IMR-90 (cell line): Measurements from ENCODE around the gene GAPVD1. TPM values are rescaled to one million over a fixed set of nuclear protein-coding genes. Genes with fewer than 3 reads are reported as not detected.

Source experiments
- ATAC-seq: fragments of 200-7000 bp; cut with Tn5 transposase; 2 replicates; pipeline ENCODE4 v1.9.1; 2020; ENCODE audit warnings: low read depth, mild to moderate bottlenecking, moderate library complexity
- BruUV-seq: library from RNA; stranded (reverse); fragments of 400-500 nt; replicated peaks from 2 replicates; lab custom pipeline; 2021; lab: Mats Ljungman, UMichigan
- CTCF ChIA-PET: fragments of 300-600 bp; formaldehyde crosslinking; extraction: SDS; loops from one replicate; lab custom pipeline; 2021; ENCODE audit warnings: antibody characterized with exemption; lab: Yijun Ruan, JAX
- POLR2A ChIA-PET: fragments of 300-600 bp; sonication (Branson Sonifier 250); formaldehyde crosslinking; loops from one replicate; lab custom pipeline; 2022; ENCODE audit warnings: antibody characterized with exemption; ENCODE audit not compliant: unreplicated experiment; lab: Charles Lee
- DNase-seq: peaks from one replicate; pipeline ENCODE4 v3.0.0; 2013
- H2AFZ ChIP-seq: replicated peaks from 2 replicates; pipeline ENCODE3; 2013; ENCODE audit warnings: low read length, mild to moderate bottlenecking; ENCODE audit not compliant: poor library complexity
- H2AK5ac ChIP-seq: 2 replicates; pipeline ENCODE4 v1.6.1; 2013; ENCODE audit warnings: low read depth, low read length, inconsistent platforms
- H2AK9ac ChIP-seq: replicated peaks from 2 replicates; pipeline ENCODE3; 2013; ENCODE audit warnings: mild to moderate bottlenecking, low read depth, low read length, moderate library complexity; ENCODE audit not compliant: poor library complexity
- H2BK120ac ChIP-seq: 2 replicates; pipeline ENCODE4 v1.6.1; 2013; ENCODE audit warnings: low read depth, low read length, inconsistent platforms
- H2BK15ac ChIP-seq: 3 replicates; pipeline ENCODE4 v1.6.1; 2013; ENCODE audit warnings: low read depth, low read length, inconsistent platforms
- H2BK20ac ChIP-seq: 2 replicates; pipeline ENCODE4 v1.6.1; 2013; ENCODE audit warnings: low read depth, mild to moderate bottlenecking, inconsistent platforms, low read length, moderate library complexity
- H2BK5ac ChIP-seq: 2 replicates; pipeline ENCODE4 v1.6.1; 2013; ENCODE audit warnings: mild to moderate bottlenecking, low read depth, low read length, inconsistent platforms; ENCODE audit not compliant: poor library complexity, severe bottlenecking
- H3K14ac ChIP-seq: replicated peaks from 2 replicates; pipeline ENCODE4 v1.6.1; 2013; ENCODE audit warnings: low read depth, low read length, inconsistent platforms
- H3K18ac ChIP-seq: 2 replicates; pipeline ENCODE4 v1.6.1; 2013; ENCODE audit warnings: low read depth, low read length, control low read depth
- H3K23ac ChIP-seq: 2 replicates; pipeline ENCODE4 v1.6.1; 2013; ENCODE audit warnings: low read depth, low read length, inconsistent platforms
- H3K27ac ChIP-seq: 2 replicates; pipeline ENCODE4 v1.5.1; 2013; ENCODE audit warnings: mild to moderate bottlenecking, control low read depth, low read length; ENCODE audit not compliant: insufficient read depth
- H3K27me3 ChIP-seq: 2 replicates; pipeline ENCODE4 v1.6.1; 2013; ENCODE audit warnings: low read length; ENCODE audit not compliant: control insufficient read depth, insufficient read depth
- H3K36me3 ChIP-seq: 2 replicates; pipeline ENCODE4 v1.6.1; 2013; ENCODE audit warnings: low read length, mixed read lengths; ENCODE audit not compliant: control insufficient read depth, insufficient read depth
- H3K4ac ChIP-seq: 2 replicates; pipeline ENCODE4 v1.6.1; 2013; ENCODE audit warnings: low read depth, low read length, inconsistent platforms
- H3K4me1 ChIP-seq: 2 replicates; pipeline ENCODE4 v1.6.1; 2013; ENCODE audit warnings: low read length, mixed read lengths; ENCODE audit not compliant: control insufficient read depth, insufficient read depth
- H3K4me2 ChIP-seq: 2 replicates; pipeline ENCODE4 v1.6.1; 2013; ENCODE audit warnings: low read depth, mild to moderate bottlenecking, control low read depth, low read length, moderate library complexity
- H3K4me3 ChIP-seq: 2 replicates; pipeline ENCODE4 v1.5.1; 2013; ENCODE audit warnings: low read depth, mild to moderate bottlenecking, control low read depth, low read length, moderate library complexity; ENCODE audit not compliant: insufficient read depth
- H3K56ac ChIP-seq: 2 replicates; pipeline ENCODE4 v1.6.1; 2013; ENCODE audit warnings: low read length, inconsistent platforms; ENCODE audit not compliant: insufficient read depth; ENCODE audit errors: extremely low read depth
- H3K79me1 ChIP-seq, 2 experiments: 2 replicates each; pipeline ENCODE4 v1.6.1; 2013; ENCODE audit warnings: low read length in 2 of 2, inconsistent platforms in 1 of 2, low read depth in 1 of 2
- H3K9ac ChIP-seq: 2 replicates; pipeline ENCODE4 v1.6.1; 2013; ENCODE audit warnings: low read depth, low read length, control low read depth
- H3K9me1 ChIP-seq: 2 replicates; pipeline ENCODE4 v1.6.1; 2013; ENCODE audit warnings: low read length, inconsistent platforms; ENCODE audit not compliant: insufficient read depth
- H3K9me3 ChIP-seq: 2 replicates; pipeline ENCODE4 v1.6.1; 2013; ENCODE audit warnings: low read length; ENCODE audit not compliant: control insufficient read depth, insufficient read depth
- H4K20me1 ChIP-seq: 2 replicates; pipeline ENCODE4 v1.6.1; 2013; ENCODE audit warnings: low read length, inconsistent platforms; ENCODE audit not compliant: insufficient read depth
- H4K5ac ChIP-seq: 2 replicates; pipeline ENCODE4 v1.6.1; 2013; ENCODE audit warnings: mild to moderate bottlenecking, low read depth, low read length, control low read depth
- H4K8ac ChIP-seq, 2 experiments: 2 replicates each; pipeline ENCODE4 v1.6.1; 2013; ENCODE audit warnings: low read depth in 2 of 2, low read length in 2 of 2, control low read depth in 1 of 2, inconsistent platforms in 1 of 2
- H4K91ac ChIP-seq: 2 replicates; pipeline ENCODE4 v1.6.1; 2013; ENCODE audit warnings: low read depth, low read length, inconsistent platforms; ENCODE audit not compliant: insufficient read depth
- CHD1 ChIP-seq: IDR thresholded peaks from 2 replicates; pipeline ENCODE4 v1.6.1; 2012; ENCODE audit warnings: low read depth, low read length, improper control_type of control experiment
- POLR2A ChIP-seq: IDR thresholded peaks from 2 replicates; pipeline ENCODE4 v1.6.1; 2012; ENCODE audit warnings: mild to moderate bottlenecking, low read depth, low read length
- WGBS, 2 experiments: methylation state at CpG; one replicate each; pipeline versions ENCODE4 v1.1.5 to v1.1.7; 2013; ENCODE audit warnings: missing lambda C conversion rate in 2 of 2; ENCODE audit not compliant: insufficient read length in 1 of 2; ENCODE audit errors: extremely low coverage in 2 of 2; 5-methylcytosine and 5-hydroxymethylcytosine counted together
- dilution Hi-C: fragments of 300-500 bp; cut with HindIII; formaldehyde crosslinking; loops from one replicate; pipeline ENCODE4 v1.14.3; 2018; ENCODE audit warnings: low sequenced_read_pairs; ENCODE audit not compliant: unreplicated experiment
- in situ Hi-C: fragments of 300-500 bp; cut with MboI; formaldehyde crosslinking; loops from 3 replicates; pipeline ENCODE4 v1.14.3; 2019; ENCODE audit warnings: low sequenced_read_pairs, inconsistent platforms, mixed read lengths
- intact Hi-C: fragments of 100-400 bp; cut with micrococcal nuclease; formaldehyde crosslinking; loops from 2 replicates; pipeline ENCODE4 v1.10.0; 2022
- polyA plus RNA-seq, 3 experiments: library from polyadenylated mRNA; depleted of rRNA; stranded (reverse); fragments of >200 nt; gene quantifications; 2 replicates each; pipeline ENCODE4 v1.2.3, GENCODE V29; 2012; ENCODE audit warnings: low replicate concordance in 1 of 3
- total RNA-seq: library from RNA; depleted of rRNA; stranded (reverse); fragments of >200 nt; gene quantifications from 2 replicates; pipeline ENCODE4 v1.2.3, GENCODE V29; 2012

GAPVD1 gene
- total and polyA plus RNA-seq, 2 of the 4 experiments (the other 2 are of a cell fraction): 13.8 to 50.9 TPM

- Histone ChIP-seq H2AK5ac (no peak overlapping the region), H3K14ac (no peak overlapping the region), H4K91ac (no peak overlapping the region), H2BK5ac (no peak overlapping the region), H3K9me3 (peaks cover 2% of the 10 kb centered on the region; the same call in 1 of the 2 replicates), H3K4ac (no peak overlapping the region), H3K4me3 (no peak overlapping the region), H3K18ac (no peak overlapping the region), H3K36me3 (no peaks in the 10 kb centered on the region), H2BK15ac (no peak overlapping the region), H3K4me1 (peaks cover under 1% of the 10 kb centered on the region; the same call in 1 of the 2 replicates), H4K5ac (no peak overlapping the region), H3K4me2 (no peak overlapping the region), H3K27ac (no peak overlapping the region), H3K27me3 (no peaks in the 10 kb centered on the region), H3K56ac (no peak overlapping the region), H4K20me1 (no peaks in the 10 kb centered on the region), H2AFZ (no peak overlapping the region), H3K23ac (no peak overlapping the region), H2BK120ac (no peak overlapping the region), H3K79me1 (peaks cover 0 to 6% of the 10 kb centered on the region in 2 experiments; a peak in 1 of 4 replicates), H2BK20ac (no peak overlapping the region), H2AK9ac (no peak overlapping the region), H3K9me1 (peaks cover 10% of the 10 kb centered on the region), H4K8ac (no peak overlapping the region), H3K9ac (no peak overlapping the region)
- intact Hi-C loops (no loop called here), dilution Hi-C loops (no loop called here), in situ Hi-C loops (loop anchor here (25.0 kb wide), 1 partner anchor 1074 kb away; no protein-coding TSS in a partner anchor)
- DNase-seq (no peak), ATAC-seq (no peak)
- POLR2A ChIA-PET: no interaction called here
- TF ChIP-seq CHD1: no peak
- no peak for TF ChIP-seq POLR2A
- no TSS peak for BruUV-seq
- 100% methylated on average over 3 of the region's 8 CpGs; no CpG with 5 or more reads in 1 of the 2 experiments for WGBS, 2 experiments
- CTCF ChIA-PET: no interaction called here
Measured at GRCh38 chr9:125413579-125413978, 152.0 kb downstream of the GAPVD1 start.
